ENCODE measurements around the gene PRKCZ.

- TF ChIP-seq CTCF (conservative IDR thresholded peaks at IDR 0.05; ENCODE audit: low read depth, low read length) (no peak), EZH2 (IDR thresholded peaks at IDR 0.05; ENCODE audit: borderline replicate concordance, low read depth, low read length, poor library complexity, severe bottlenecking) (no peak)
These were observed 110.5 kb downstream of the PRKCZ start for GRCh38 chr1:2160451-2161300.
